Sigmoid colon (tissue), 3 donors: Measurements from ENCODE around the gene DRC3.

Source experiments
- CTCF ChIP-seq, 4 experiments: fragments of 450-650 bp in 3 of 4; fragments of 200-600 bp in 1 of 4; IDR thresholded peaks; one replicate each; pipeline ENCODE4 v1.5.1; 2016 to 2019; ENCODE audit warnings: antibody characterized with exemption in 4 of 4, mild to moderate bottlenecking in 3 of 4, moderate library complexity in 2 of 4
- POLR2A ChIP-seq, 2 donors: fragments of 450-650 bp; IDR thresholded peaks; one replicate each; pipeline ENCODE4 v1.6.1; 2016; ENCODE audit warnings: antibody characterized with exemption in 2 of 2, mild to moderate bottlenecking in 2 of 2, moderate library complexity in 2 of 2

- TF ChIP-seq CTCF (IDR thresholded peaks at IDR 0.05): no peak
- no peak for TF ChIP-seq POLR2A (IDR thresholded peaks at IDR 0.05)
Observed at GRCh38 chr17:18043491-18043890, 70.8 kb downstream of the DRC3 start.
